HG03064 (cell line): ENCODE data around the gene RAX2.

ENCODE experiments used
- ATAC-seq: cut with Tn5 transposase; IDR thresholded peaks from one replicate; pipeline ENCODE4 v1.9.1; 2021; ENCODE audit warnings: low read depth; ENCODE audit not compliant: unreplicated experiment

The RAX2 gene

GRCh38 chr19:3803114-3803888 is 31.3 kb upstream of the RAX2 start:
- ATAC-seq: no peak

GRCh38 chr19:3801412-3802096 is 29.5 kb upstream of the RAX2 start:
- ATAC-seq: no peak

GRCh38 chr19:3800996-3801395 is 29.0 kb upstream of the RAX2 start:
- ATAC-seq: no peak

- no peak for ATAC-seq
These were observed 26.1 kb upstream of the RAX2 start for GRCh38 chr19:3798137-3798536.

GRCh38 chr19:3796358-3796757 is 24.3 kb upstream of the RAX2 start:
- ATAC-seq: no peak

- no peak for ATAC-seq
These were observed 21.8 kb upstream of the RAX2 start for GRCh38 chr19:3793799-3794198.

GRCh38 chr19:3792114-3792513 is 20.1 kb upstream of the RAX2 start:
- ATAC-seq: no peak

GRCh38 chr19:3790941-3791340 is 18.9 kb upstream of the RAX2 start:
- ATAC-seq: no peak

GRCh38 chr19:3790209-3790734 is 18.2 kb upstream of the RAX2 start:
- no peak for ATAC-seq

GRCh38 chr19:3788996-3789778 is 17.2 kb upstream of the RAX2 start:
- ATAC-seq: no peak

- ATAC-seq: no peak
These were observed 14.2 kb upstream of the RAX2 start, which contains the start of gene MATK for GRCh38 chr19:3785938-3786824. Gene MATK, minus strand, starts transcription at chr19:3786381. Its CDS starts 1,246 bp downstream, at chr19:3785135.

GRCh38 chr19:3785451-3785937 is 13.5 kb upstream of the RAX2 start:
- no peak for ATAC-seq

GRCh38 chr19:3784607-3785450 is 12.8 kb upstream of the RAX2 start:
- no peak for ATAC-seq

GRCh38 chr19:3783660-3784584 is 11.9 kb upstream of the RAX2 start:
- ATAC-seq: no peak

- no peak for ATAC-seq
These were observed 10.9 kb upstream of the RAX2 start for GRCh38 chr19:3782903-3783302.

- ATAC-seq: no peak
These were observed 10.3 kb upstream of the RAX2 start for GRCh38 chr19:3782330-3782729.

GRCh38 chr19:3781603-3782002 is 9.6 kb upstream of the RAX2 start:
- ATAC-seq: no peak

- no peak for ATAC-seq
These were observed 8.8 kb upstream of the RAX2 start for GRCh38 chr19:3780786-3781304.
